Vagina (tissue), 2 donors: ENCODE results near the gene CHKB. TPM values are rescaled to one million over a fixed set of nuclear protein-coding genes. Genes with fewer than 3 reads are reported as not detected.

Experiments used
- DNase-seq, 2 donors: peaks; one replicate each; pipeline ENCODE4 v3.0.0-alpha.2; 2017; ENCODE audit errors: extremely low spot score in 2 of 2
- H3K27ac ChIP-seq: fragments of 200-600 bp; sonication (generic); one replicate; pipeline ENCODE4 v1.5.1; 2019
- H3K27me3 ChIP-seq: fragments of 200-600 bp; sonication (generic); one replicate; pipeline ENCODE4 v1.5.1; 2019
- H3K36me3 ChIP-seq, 2 donors: fragments of 200-600 bp; sonication (generic); one replicate each; pipeline ENCODE4 v1.5.1; 2017 to 2019
- H3K4me1 ChIP-seq: fragments of 200-600 bp; sonication (generic); one replicate; pipeline ENCODE4 v1.5.1; 2019
- H3K4me3 ChIP-seq, 2 donors: fragments of 200-600 bp; sonication (generic); 1 replicate in 1 of 2; 2 replicates in 1 of 2; pipeline ENCODE4 v1.5.1; 2016 to 2019
- H3K9me3 ChIP-seq: fragments of 200-600 bp; sonication (generic); one replicate; pipeline ENCODE4 v1.5.1; 2019
- CTCF ChIP-seq, 3 experiments: fragments of 450-650 bp in 2 of 3; fragments of 200-600 bp in 1 of 3; sonication (generic) in 1 of 3; IDR thresholded peaks; one replicate each; pipeline ENCODE4 v1.5.1; 2017 to 2019; ENCODE audit warnings: antibody characterized with exemption in 3 of 3, mild to moderate bottlenecking in 2 of 3, moderate library complexity in 2 of 3
- POLR2A ChIP-seq, 2 donors: fragments of 450-650 bp; IDR thresholded peaks; one replicate each; pipeline ENCODE4 v1.6.1; 2017; ENCODE audit warnings: antibody characterized with exemption in 2 of 2, mild to moderate bottlenecking in 2 of 2, moderate library complexity in 2 of 2
- POLR2AphosphoS5 ChIP-seq, 2 donors: sonication (generic); formaldehyde crosslinking; IDR thresholded peaks; one replicate each; pipeline ENCODE4 v1.9.0; 2017; ENCODE audit warnings: antibody characterized with exemption in 2 of 2, mild to moderate bottlenecking in 2 of 2, low read depth in 1 of 2; ENCODE audit not compliant: insufficient read depth in 1 of 2
- intact Hi-C: fragments of 100-400 bp; cut with DNase I; formaldehyde crosslinking; loops from one replicate; pipeline ENCODE4 v1.15.1; 2023
- total RNA-seq: library from RNA; depleted of rRNA; stranded (reverse); fragments of >200 nt; gene quantifications from one replicate; pipeline ENCODE4 v1.2.3, GENCODE V29; 2016

CHKB gene
- total RNA-seq, 1 donor from 2014 or later, result 51.6 TPM

DNA sequence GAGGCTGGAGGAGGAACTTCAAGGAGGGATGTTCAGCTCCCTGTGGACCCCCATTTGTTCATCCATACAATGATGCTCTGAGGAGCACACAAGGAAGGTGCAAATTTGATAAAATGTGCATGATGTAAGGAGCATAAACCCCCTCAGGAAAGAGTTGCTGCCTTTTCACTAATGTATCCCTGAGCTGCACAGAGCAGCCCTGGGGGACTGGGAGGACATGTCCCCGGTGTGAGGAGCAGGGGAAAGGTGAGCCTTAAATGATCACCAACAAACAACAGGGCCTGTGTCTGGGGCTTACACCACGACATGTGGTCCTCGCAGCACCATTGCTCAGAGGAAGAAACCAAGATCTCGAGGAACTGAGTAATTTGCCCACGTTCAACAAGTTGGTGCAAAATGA lies 14.4 kb upstream of the CHKB start:
- no peak overlapping the region for H3K4me3 ChIP-seq
- intact Hi-C loops, result no loop called here
- no peak for TF ChIP-seq CTCF (IDR thresholded peaks at IDR 0.05)
- no peak for TF ChIP-seq POLR2A (IDR thresholded peaks at IDR 0.05)
- no peak for TF ChIP-seq POLR2AphosphoS5 (IDR thresholded peaks at IDR 0.05; ENCODE audit: insufficient read depth in 1 of 2, low read depth in 1 of 2)
- no peaks in the 10 kb centered on the region for H3K36me3 ChIP-seq
- DNase-seq, result no peak
- peaks cover 8% of the 10 kb centered on the region for H3K4me1 ChIP-seq
- H3K27me3 ChIP-seq, result no peaks in the 10 kb centered on the region
- H3K27ac ChIP-seq, result no peak overlapping the region
- H3K9me3 ChIP-seq, result no peaks in the 10 kb centered on the region

GRCh38 chr22:50595189-50595588 lies 12.5 kb upstream of the CHKB start:
- no peak overlapping the region for H3K27ac ChIP-seq
- intact Hi-C loops, result no loop called here
- TF ChIP-seq POLR2AphosphoS5 (IDR thresholded peaks at IDR 0.05; ENCODE audit: insufficient read depth in 1 of 2, low read depth in 1 of 2) (no peak), CTCF (IDR thresholded peaks at IDR 0.05) (no peak), POLR2A (IDR thresholded peaks at IDR 0.05) (no peak)
- no peaks in the 10 kb centered on the region for H3K9me3 ChIP-seq
- no peak for DNase-seq
- no peaks in the 10 kb centered on the region for H3K36me3 ChIP-seq
- no peaks in the 10 kb centered on the region for H3K27me3 ChIP-seq
- H3K4me3 ChIP-seq, result no peak overlapping the region
- peaks cover 6% of the 10 kb centered on the region for H3K4me1 ChIP-seq

- Histone ChIP-seq H3K9me3 (no peaks in the 10 kb centered on the region), H3K36me3 (no peaks in the 10 kb centered on the region), H3K27ac (no peak overlapping the region), H3K27me3 (no peaks in the 10 kb centered on the region), H3K4me3 (no peak overlapping the region), H3K4me1 (peaks cover 11% of the 10 kb centered on the region)
- intact Hi-C loops, result no loop called here
- DNase-seq, result no peak
- no peak for TF ChIP-seq CTCF (IDR thresholded peaks at IDR 0.05)
- no peak for TF ChIP-seq POLR2A (IDR thresholded peaks at IDR 0.05)
- no peak for TF ChIP-seq POLR2AphosphoS5 (IDR thresholded peaks at IDR 0.05; ENCODE audit: insufficient read depth in 1 of 2, low read depth in 1 of 2)
Observed at GRCh38 chr22:50587407-50587806, 4.8 kb upstream of the CHKB start.

DNA sequence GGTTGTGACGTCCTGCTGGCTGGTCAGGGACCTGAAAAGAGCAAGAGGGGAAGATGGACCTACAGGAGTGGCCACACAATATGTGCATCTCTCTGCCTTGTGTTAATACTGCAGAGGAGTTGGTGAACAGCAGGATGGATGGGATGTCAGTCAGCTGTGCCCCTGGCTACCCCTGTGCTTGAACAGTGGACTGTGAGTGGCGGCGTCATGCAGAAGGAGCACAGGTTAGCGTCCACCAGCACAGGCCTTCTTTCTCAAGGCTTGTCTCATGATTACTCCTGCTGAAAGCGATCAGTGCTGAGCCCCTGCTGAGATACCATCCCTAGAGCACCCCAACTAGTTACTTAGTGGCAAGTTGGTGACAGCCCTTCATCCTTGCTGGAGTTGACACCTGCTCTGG lies 3.8 kb upstream of the CHKB start:
- Histone ChIP-seq H3K4me3 (no peak overlapping the region), H3K27ac (no peak overlapping the region), H3K36me3 (no peaks in the 10 kb centered on the region), H3K4me1 (peaks cover 17% of the 10 kb centered on the region), H3K9me3 (no peaks in the 10 kb centered on the region), H3K27me3 (no peaks in the 10 kb centered on the region)
- no peak for DNase-seq
- TF ChIP-seq POLR2AphosphoS5 (IDR thresholded peaks at IDR 0.05; ENCODE audit: insufficient read depth in 1 of 2, low read depth in 1 of 2) (no peak), POLR2A (IDR thresholded peaks at IDR 0.05) (no peak), CTCF (IDR thresholded peaks at IDR 0.05) (no peak)
- intact Hi-C loops, result no loop called here

GRCh38 chr22:50585781-50586180 lies 3.1 kb upstream of the CHKB start:
- Histone ChIP-seq H3K9me3 (no peaks in the 10 kb centered on the region), H3K36me3 (no peaks in the 10 kb centered on the region), H3K4me3 (no peak overlapping the region), H3K4me1 (peaks cover 20% of the 10 kb centered on the region), H3K27ac (no peak overlapping the region), H3K27me3 (no peaks in the 10 kb centered on the region)
- intact Hi-C loops, result no loop called here
- TF ChIP-seq POLR2AphosphoS5 (IDR thresholded peaks at IDR 0.05; ENCODE audit: insufficient read depth in 1 of 2, low read depth in 1 of 2) (no peak), CTCF (IDR thresholded peaks at IDR 0.05) (no peak), POLR2A (IDR thresholded peaks at IDR 0.05) (no peak)
- no peak for DNase-seq
